Dedifferentiated amniotic fluid mesenchymal stem cell (primary cell): ENCODE results near the gene GPRC6A.

Source experiments
- DNase-seq: peaks from one replicate; pipeline ENCODE4 v3.0.0-alpha.2; 2016; ENCODE audit errors: extremely low spot score

GPRC6A gene

GRCh38 chr6:116779573-116780164 is 49.2 kb downstream of the GPRC6A start:
- peak; percentile 65 for DNase-seq

DNA sequence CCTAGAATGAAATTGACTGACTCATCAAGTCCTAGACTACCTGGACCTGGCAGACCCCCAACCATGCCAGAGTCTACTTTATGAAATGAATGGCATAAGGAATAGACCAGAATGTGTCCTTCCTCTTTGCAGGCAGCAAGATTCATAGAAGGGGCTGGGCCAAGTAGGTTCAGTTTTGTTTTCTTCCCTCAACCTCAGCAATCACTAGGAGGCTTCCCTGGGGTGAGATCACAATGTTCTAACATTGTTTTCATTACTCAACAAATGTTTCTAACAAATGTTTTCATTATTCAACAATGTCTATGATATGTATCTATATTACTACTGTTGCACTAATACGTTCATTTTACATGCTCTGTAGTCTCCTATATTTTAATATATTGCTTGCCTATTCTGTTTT is 55.0 kb downstream of the GPRC6A start:
- DNase-seq = no peak

DNA sequence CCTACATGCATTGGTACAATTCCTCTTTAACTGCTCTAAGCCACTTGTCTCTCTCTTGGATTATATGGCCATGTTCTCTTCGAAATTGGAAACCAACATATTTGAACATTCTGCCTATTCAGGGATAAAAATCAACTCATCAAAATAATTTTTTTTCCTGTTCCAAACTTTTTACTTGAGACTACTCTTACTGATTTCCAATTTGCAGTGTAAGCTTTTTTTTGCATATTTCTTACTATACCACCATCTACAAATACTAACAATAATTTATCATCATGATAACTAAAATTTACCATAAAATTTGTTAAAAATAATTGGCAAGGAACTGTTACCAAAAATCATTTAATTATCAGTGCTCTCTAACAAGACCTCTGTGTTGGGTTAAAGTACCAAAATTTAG is 56.4 kb downstream of the GPRC6A start:
- no peak for DNase-seq

GRCh38 chr6:116767715-116768114 is 61.2 kb downstream of the GPRC6A start:
- DNase-seq = no peak

DNA sequence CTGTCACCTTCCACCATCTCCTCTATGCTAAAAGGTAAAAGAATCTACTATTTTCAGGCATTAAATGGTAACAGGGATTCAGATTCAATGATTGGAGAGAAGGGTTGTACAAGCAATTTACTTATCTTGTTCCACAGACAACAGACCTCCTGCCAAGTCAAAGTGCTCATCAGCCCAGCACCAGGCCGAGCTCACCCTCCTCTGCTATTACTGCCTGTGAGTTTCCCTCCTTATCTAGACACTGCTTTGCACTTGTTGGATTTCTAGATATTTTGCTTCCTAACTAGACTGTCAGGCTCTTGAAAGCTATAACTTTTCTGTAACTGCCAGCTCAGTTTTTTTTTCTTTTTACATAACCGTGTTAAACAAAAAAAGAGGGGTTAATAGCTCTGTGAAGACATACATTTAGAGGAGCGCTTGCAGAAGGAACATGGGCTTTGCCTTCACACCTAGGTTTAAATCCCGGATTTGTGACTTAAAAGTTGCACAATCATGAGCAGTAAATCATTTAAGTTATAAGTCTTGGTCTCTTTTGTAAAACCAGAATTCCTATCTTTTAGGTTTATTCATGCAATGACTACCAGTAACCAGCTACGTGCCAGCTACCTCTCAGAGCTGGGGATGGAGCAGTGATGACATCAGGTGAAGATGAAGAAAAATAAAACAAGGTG is 62.2 kb downstream of the GPRC6A start:
- DNase-seq = no peak

DNA sequence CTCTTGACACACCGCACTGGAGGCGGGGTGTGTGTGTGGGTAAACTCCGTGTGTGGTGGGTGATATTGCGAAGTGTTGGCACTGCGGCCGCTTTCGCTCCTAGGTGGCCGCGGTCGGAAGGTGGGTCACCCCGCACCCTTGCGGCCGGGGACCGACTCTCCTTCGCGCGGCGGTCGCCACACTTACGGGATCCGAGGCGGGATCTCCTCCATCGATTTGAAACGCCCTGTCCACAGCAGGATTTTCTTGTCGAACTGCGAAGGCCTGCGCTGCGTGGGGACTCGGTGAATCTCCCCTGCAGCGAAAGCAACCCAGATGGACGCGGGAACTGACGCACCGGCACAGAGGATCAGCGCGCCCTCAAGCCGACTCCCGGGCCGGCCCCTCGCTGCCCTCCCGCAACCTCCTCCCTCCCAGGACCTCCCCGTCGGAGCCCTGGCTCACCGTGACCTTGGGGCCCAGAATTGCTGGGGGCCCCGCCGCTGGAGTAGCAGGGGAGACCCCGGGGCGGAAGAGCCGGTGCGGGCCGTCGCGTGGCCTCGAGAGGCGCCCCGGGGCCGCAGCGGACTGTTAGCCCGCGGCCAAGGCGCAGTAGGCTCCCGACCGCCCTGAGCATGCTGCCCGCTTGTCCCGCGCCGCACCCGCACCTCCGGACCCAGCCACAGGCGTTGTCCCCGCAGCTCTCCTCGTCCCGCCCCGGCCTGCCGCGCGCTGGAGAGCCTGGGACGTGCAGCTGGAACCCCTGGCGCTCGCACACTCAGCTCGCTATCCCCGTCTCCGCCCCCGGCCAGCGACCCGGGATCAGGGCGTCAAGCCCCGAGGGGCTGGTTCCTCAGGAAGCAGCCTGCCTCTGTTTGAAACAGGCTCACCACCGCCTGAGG is 63.7 kb downstream of the GPRC6A start, which contains the start of gene FAM162B:
Gene FAM162B, minus strand, starts transcription at position 759 of the 881 bp plus-strand sequence. Its CDS starts 143 bp downstream, at position 616.
- DNase-seq = no peak

GRCh38 chr6:116764629-116764960 is 64.3 kb downstream of the GPRC6A start:
- DNase-seq = no peak

DNA sequence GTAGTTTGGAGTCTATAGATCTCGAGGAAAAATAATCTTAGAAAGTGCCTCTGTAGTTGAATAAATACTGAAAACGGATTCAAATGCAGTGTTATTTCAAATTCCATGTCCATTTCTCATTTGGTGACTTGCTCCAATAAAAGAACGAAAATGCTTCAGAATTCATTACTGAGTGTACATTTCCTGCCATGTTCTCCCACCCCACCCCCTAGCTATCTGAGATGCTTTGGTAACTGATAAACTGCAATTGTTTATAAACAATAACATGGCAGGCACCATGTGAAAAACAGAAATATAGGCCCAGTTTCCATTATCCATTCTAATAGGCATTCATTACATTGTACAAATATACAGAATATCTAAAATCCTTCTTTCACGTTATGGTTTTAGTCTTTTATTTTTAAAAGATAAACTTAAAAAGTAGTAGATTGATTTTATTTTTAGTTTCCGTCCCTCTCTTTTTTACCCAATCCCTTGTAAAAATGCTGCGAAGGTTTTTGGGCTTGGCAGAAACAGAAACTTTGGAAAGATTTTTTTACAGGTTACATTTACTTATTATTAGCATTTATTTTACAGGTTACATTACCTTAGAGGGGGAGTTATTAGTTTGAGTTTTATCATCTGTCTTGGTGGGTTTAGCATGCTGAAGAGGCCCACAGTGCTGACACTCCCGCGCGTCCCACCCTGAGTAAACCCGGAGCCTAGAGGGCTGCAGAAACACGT is 64.8 kb downstream of the GPRC6A start:
- no peak for DNase-seq

GRCh38 chr6:116763048-116763447 is 65.8 kb downstream of the GPRC6A start:
- no peak for DNase-seq

GRCh38 chr6:116762235-116762634 is 66.6 kb downstream of the GPRC6A start:
- DNase-seq = no peak

DNA sequence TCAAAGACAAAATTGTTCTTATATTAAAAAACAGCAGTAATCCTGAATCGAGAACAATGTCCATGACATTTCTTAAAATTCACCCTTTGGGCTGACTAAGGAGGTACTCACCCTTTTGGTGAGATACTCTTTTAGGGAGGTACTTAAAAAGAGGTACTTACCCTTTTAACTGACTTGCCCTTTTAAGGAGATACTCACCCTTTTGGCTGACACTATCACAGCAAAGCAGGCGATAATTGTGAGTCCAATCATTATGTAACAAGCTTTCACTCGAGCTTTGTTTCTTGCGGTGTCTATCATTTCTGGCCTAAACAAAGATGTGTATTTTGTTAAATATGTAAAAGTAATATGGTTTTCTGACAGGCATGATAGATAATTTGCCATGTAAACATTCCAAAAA is 67.1 kb downstream of the GPRC6A start:
- DNase-seq = no peak

GRCh38 chr6:116745176-116745575 is 83.7 kb downstream of the GPRC6A start:
- no peak for DNase-seq
